Superior temporal gyrus (tissue), 1 donor: ENCODE results near the gene ITGA7.

Experiments
- DNase-seq: peaks from one replicate; pipeline ENCODE4 v3.0.0-alpha.2; 2016; ENCODE audit errors: extremely low spot score

Gene ITGA7

GRCh38 chr12:55718624-55719275 is 11.0 kb upstream of the ITGA7 start:
- DNase-seq = no peak

DNA sequence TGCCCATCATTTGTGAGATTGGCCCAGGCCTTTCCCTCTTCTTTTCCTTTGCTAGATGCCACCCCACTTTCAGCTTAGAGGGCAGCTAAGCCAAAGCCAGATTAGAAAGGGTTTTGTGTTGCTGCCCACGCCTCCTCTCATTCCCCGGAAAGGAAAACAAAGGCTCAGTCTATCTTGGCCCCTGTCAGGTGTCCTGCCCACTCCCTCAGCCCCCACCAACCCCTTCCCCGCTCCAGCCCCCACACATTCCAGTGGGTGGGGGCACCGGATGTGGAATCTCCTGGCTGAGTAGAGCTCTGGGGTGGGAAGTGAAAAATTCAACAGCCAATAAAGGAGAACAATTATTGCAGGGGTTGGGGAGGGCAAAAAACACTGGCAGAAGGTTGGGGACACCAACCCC is 10.3 kb upstream of the ITGA7 start:
- DNase-seq = no peak

DNA sequence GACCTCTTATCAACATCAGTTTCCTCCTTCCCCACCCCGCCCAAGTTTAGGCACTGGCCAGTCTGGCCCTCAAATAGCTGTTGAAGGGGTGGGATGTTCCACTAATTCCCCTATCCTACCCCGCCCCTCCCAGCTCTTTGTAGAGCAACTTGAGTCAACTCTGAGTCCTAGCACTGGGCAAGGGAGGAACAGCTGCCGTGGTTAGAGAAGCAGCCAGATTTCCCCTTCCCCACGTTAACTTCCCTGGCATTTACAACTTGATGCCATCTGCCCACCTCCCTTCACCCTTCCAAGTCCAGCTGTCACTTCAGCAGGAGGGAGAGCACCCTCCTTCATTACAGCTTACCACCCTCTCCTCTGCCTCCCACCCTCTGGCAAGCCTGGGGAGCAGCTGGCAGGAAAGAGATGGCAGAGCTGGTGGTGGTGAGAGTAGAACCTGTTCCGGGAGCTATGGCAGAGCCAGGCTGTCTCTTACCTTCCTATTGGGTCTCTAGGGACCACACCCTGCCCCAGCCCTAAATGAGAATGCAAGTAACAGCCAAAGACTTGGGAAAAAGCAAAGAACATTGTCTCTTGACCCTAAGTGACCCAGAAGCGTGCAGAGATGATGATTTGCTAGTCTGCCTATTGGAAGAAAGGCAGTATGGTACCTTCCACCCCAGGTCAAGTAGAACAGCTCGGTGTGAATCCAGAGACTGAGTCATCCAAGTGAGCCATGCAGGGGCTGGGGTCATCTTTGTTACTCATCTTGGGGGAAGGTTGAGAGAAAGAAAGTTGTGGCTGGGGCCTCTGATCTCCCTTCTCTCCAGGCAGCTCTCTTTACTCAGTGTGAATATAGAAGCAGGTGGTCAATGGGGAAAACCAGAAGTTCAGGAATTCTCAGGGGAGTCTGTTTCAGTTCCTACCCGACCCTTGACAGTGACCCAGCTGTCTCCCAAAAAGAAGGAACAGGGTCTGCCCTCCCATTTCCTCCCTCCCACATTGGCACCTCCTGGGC is 9.6 kb upstream of the ITGA7 start:
- DNase-seq = no peak

DNA sequence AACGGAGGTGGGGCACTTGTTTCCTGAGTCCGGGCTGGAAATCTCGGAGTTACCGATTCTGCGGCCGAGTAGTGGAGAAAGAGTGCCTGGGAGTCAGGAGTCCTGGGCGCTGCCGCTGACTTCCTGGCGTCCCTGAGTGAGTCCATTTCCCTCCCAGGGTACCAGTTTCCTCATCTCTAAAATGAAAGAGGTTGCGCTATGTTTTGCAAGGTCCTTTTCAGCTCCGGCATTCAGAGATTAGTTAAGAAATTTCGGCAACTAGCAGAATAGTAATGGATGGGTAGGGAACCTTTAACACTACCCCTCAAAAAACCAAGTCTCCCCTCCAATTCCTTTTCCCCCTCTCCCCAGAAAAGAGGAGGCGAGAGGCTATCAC is 8.9 kb upstream of the ITGA7 start:
- DNase-seq = no peak

DNA sequence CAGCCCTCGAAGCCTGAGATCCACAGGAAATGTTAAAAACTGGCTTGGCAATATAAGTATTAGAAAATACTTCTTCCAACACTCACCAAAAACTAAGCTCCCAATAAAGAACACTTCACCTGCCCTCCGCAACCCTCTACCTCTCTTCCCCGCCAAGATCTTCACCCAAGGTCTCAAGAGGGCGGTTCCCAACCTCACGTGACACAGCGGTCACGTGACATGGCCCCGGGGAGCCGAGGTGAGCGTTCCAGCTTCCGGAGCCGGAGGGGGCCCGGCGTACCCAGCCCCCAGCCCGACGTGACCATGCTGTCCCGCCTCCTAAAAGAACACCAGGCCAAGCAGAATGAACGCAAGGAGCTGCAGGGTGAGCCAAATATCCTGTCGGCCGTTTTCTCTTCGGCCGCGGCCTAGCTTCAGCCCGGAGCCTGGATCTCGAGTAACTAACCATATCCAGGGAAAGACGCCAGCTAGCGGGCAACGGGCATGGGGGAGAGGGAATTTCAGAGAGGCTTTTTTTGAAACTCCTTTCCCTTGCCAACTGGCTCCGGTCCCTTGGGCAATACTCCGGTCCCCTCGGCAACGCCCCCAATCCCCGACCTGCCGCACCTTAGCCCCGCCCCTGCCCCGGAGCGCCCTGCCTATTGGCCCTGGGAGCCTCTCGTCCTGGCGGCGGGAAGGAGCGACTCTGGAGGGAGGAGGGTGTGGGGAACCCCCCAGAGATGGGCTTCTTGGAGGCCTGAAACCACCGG is 8.3 kb upstream of the ITGA7 start, which contains the start of gene BLOC1S1:
Gene BLOC1S1 (plus strand): TSS at position 214 of the 749 bp plus-strand sequence. CDS start 6 bp downstream, at position 220.
- peak; percentile 94 for DNase-seq

GRCh38 chr12:55715169-55715764 is 7.6 kb upstream of the ITGA7 start:
- DNase-seq = no peak

DNA sequence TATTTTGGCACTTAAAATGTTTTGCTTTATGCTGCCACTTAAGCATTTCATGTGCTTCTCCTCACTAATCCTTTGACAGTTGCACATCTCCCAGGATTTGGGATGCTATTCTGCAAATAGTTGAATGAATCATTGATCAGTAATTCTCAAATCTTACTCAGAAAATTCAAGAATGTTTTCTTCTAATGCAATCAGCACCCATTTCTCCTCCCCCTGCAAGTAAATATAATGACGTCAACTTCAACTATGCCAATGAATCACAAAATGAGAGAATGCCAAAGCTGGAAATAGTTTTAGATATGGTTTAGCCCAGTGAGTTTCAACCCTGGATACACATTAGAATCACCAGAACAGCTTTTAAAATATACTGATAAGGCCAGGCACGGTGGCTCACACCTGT is 6.0 kb upstream of the ITGA7 start:
- DNase-seq = peak; percentile 8

GRCh38 chr12:55712700-55713415 is 5.2 kb upstream of the ITGA7 start:
- no peak for DNase-seq

- DNase-seq = peak; percentile 18
Measured at GRCh38 chr12:55711786-55712553, 4.3 kb upstream of the ITGA7 start.

- DNase-seq = no peak
Measured at GRCh38 chr12:55708695-55709233, 1.1 kb upstream of the ITGA7 start.

- DNase-seq = no peak
Measured at GRCh38 chr12:55707219-55707671, 459 bp downstream of the ITGA7 start.

DNA sequence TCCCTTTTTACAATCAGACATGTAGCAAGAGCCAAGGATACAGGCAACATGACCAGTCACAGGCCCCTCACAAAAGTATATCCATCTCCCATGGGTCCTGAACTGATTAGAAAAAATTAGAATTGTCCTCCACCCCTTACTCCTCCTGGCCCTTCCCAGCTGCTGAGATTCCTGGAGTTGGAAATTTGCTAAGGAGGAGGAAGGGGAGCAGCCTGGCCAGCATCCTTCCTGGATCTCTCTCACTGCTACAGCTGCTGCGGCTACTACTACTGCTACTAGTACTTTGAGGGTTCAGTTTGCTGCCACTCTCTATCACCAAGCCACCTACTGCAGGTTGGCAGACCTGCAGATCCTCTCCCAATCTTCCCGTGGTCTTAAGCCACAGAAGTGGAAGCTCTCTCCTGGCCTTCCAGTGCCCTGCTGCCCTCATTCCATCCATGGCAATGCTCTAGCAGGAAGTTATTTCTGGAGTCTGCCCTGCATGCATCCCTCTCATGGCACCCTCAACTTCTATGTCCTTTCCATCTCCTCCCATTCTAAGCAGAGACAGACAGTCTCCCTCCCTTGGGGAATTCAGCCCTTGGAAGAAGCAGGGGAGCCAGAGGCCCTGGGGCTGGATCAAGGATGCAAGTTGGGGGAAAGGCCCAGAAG is 1.0 kb downstream of the ITGA7 start:
- no peak for DNase-seq

- no peak for DNase-seq
Measured at GRCh38 chr12:55705782-55706402, 1.8 kb downstream of the ITGA7 start.

DNA sequence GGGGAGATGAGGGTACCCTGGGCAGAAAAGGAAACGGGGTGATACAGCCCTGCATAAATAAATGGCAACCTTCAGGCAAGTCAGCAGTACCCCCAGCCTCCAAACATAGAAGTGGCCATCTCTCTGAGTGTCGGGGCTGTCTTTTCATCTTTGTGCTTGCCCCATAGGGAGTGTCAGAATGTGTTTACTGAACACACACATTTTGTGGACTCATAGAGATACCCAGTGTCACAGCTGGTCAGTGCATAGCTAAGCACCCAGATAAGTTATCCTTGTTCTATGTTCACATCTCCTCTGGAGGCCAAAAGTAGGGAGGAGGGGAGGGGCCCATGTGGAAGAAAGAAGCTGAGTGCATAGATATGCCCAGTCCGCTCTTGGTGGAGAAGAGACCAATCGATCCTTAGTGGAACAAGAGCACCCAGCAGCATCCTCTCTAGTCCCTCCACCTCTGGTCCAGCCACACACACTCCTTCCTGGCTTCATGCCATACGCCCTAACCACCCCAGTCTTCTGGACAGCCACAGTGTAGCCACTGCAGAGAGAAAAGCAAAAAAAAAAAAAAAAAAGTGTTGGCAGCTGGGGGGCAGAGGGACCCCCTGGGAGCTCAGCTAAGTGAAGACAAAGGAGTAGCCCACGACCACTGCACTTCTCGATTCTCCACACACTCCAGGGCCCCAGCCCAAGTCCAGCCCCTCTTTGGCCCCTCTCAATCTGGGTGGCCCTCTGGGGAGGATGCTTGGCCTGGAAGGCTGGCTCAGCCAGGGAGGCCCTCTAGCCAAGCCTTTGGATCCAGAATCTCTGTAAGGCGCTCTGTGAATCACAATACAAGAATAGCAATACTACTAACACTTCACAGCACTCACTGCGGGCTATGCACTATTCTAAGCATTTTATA is 2.6 kb downstream of the ITGA7 start:
- no peak for DNase-seq

DNA sequence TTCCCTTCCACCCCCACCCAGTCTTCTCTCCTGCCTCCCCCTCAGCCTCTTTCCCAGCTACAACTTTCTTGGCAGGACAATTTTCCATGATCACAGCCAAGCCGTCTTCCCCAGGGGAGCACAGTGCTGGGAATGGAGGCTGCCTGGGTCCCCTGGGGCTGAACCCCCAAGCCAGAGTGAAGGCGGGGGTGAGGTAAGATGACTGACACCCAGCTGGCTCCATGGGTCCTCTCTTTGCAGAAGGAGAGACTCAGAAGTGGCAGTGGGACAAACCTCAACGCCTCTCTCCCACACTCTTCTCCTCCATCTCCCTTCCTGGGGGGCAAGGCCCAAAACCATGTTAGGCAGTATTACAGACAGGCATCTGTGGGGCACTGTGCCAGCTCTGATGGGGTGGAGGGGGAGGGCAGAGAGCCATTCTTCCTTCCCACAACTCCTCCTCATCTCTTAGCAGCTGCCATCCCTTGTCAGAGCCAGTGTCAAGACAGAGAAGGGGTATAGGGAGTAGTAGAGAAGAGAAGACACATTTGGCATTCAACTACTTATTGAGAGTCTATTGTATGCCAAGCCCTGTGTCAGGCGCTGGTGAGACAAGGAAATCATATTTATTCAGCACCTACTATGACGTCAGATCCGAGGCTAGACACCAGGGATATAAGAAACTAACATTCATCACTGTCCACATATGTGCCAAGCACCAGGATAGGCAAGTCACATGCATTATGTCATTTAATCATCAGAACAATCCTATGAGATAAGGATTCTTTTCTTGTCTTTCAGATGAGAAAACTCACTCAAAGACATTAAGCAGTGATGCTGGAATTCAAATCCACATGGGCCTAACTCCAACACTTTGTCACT is 3.6 kb downstream of the ITGA7 start:
- DNase-seq = peak; percentile 10

GRCh38 chr12:55703288-55703687 is 4.4 kb downstream of the ITGA7 start:
- peak; percentile 6 for DNase-seq

- DNase-seq = no peak
Measured at GRCh38 chr12:55702861-55703260, 4.8 kb downstream of the ITGA7 start.
